DND-41 (cell line): ENCODE measurements around the gene CCDC150.

Experiments
- ATAC-seq: fragments of 200-7000 bp; cut with Tn5 transposase; 3 replicates; pipeline ENCODE4 v1.9.1; 2021; ENCODE audit warnings: low read depth; ENCODE audit not compliant: insufficient read depth
- DNase-seq: peaks from one replicate; pipeline ENCODE4 v3.0.0-alpha.2; 2020
- H2AFZ ChIP-seq: 2 replicates; pipeline ENCODE4 v1.6.0; 2012; ENCODE audit warnings: low read depth, low read length
- H3K27ac ChIP-seq: 2 replicates; pipeline ENCODE4 v1.5.1; 2012; ENCODE audit warnings: low read length, inconsistent platforms
- H3K27me3 ChIP-seq: fragments of 200-600 bp; sonication (generic); 2 replicates; pipeline ENCODE4 v1.6.0; 2012; ENCODE audit warnings: low read length, mild to moderate bottlenecking, inconsistent platforms; ENCODE audit not compliant: insufficient read depth, poor library complexity
- H3K36me3 ChIP-seq: 2 replicates; pipeline ENCODE4 v1.5.1; 2012; ENCODE audit warnings: low read length, inconsistent platforms; ENCODE audit not compliant: insufficient read depth
- H3K4me1 ChIP-seq: 2 replicates; pipeline ENCODE4 v1.5.1; 2012; ENCODE audit warnings: mild to moderate bottlenecking, low read length; ENCODE audit not compliant: insufficient read depth
- H3K4me2 ChIP-seq: 2 replicates; pipeline ENCODE4 v1.6.0; 2012; ENCODE audit warnings: mild to moderate bottlenecking, moderate library complexity, low read length, inconsistent platforms; ENCODE audit not compliant: insufficient read depth
- H3K4me3 ChIP-seq, 2 experiments: fragments of 200-600 bp in 1 of 2; shearing (Covaris generic) in 1 of 2; 2 replicates each; pipeline ENCODE4 v1.5.1; 2012 to 2016; ENCODE audit warnings: inconsistent platforms in 2 of 2, low read length in 2 of 2, mild to moderate bottlenecking in 2 of 2, low read depth in 1 of 2, moderate library complexity in 1 of 2
- H3K79me2 ChIP-seq: 2 replicates; pipeline ENCODE4 v1.6.0; 2012; ENCODE audit warnings: low read length, inconsistent platforms; ENCODE audit not compliant: insufficient read depth
- H3K9ac ChIP-seq: 2 replicates; pipeline ENCODE4 v1.6.0; 2012; ENCODE audit warnings: low read depth, mild to moderate bottlenecking, inconsistent platforms, low read length, moderate library complexity
- H3K9me3 ChIP-seq: 2 replicates; pipeline ENCODE4 v1.5.1; 2012; ENCODE audit warnings: low read length, moderate library complexity, mild to moderate bottlenecking, inconsistent platforms; ENCODE audit not compliant: insufficient read depth, severe bottlenecking
- H4K20me1 ChIP-seq: 2 replicates; pipeline ENCODE4 v1.6.0; 2012; ENCODE audit warnings: low read length; ENCODE audit not compliant: insufficient read depth
- CTCF ChIP-seq: IDR thresholded peaks from 2 replicates; pipeline ENCODE4 v1.5.1; 2012; ENCODE audit warnings: borderline replicate concordance, low read length, moderate library complexity, mild to moderate bottlenecking; ENCODE audit not compliant: poor library complexity, severe bottlenecking; ENCODE audit errors: extremely low read depth
- EZH2 ChIP-seq: IDR thresholded peaks from 3 replicates; pipeline ENCODE4 v1.6.1; 2012; ENCODE audit warnings: borderline replicate concordance, low read depth, mild to moderate bottlenecking, moderate library complexity, low read length, inconsistent platforms; ENCODE audit not compliant: severe bottlenecking

The CCDC150 gene

GRCh38 chr2:196759378-196759706 is 119.8 kb downstream of the CCDC150 start:
- Histone ChIP-seq H2AFZ (no peak overlapping the region), H3K27ac (no peak overlapping the region)
- TF ChIP-seq CTCF (no peak), EZH2 (no peak)

GRCh38 chr2:196767101-196767500 is 127.6 kb downstream of the CCDC150 start:
- no peaks in the 10 kb centered on the region for H3K9me3 ChIP-seq
- H3K27ac ChIP-seq = no peak overlapping the region
- H3K4me2 ChIP-seq = no peak overlapping the region
- H3K27me3 ChIP-seq = no peaks in the 10 kb centered on the region
- H3K4me1 ChIP-seq = no peaks in the 10 kb centered on the region
- H3K36me3 ChIP-seq = peaks cover 87% of the 10 kb centered on the region
- TF ChIP-seq CTCF = no peak
- TF ChIP-seq EZH2 = no peak
- H3K9ac ChIP-seq = no peak overlapping the region
- no peaks in the 10 kb centered on the region for H4K20me1 ChIP-seq
- no peak for ATAC-seq
- no peak overlapping the region for H2AFZ ChIP-seq
- H3K4me3 ChIP-seq = no peak overlapping the region
- no peak for DNase-seq
- no peaks in the 10 kb centered on the region; the same call in 1 of the 2 replicates for H3K79me2 ChIP-seq

More at GRCh38 chr2:196759378-196759706, 119.8 kb downstream of the CCDC150 start:
- Histone ChIP-seq H3K4me1 (no peaks in the 10 kb centered on the region), H3K79me2 (no peaks in the 10 kb centered on the region; the same call in 1 of the 2 replicates), H3K9ac (no peak overlapping the region), H3K9me3 (no peaks in the 10 kb centered on the region), H3K4me2 (no peak overlapping the region), H3K27me3 (no peaks in the 10 kb centered on the region), H4K20me1 (no peaks in the 10 kb centered on the region), H3K4me3 (no peak overlapping the region), H3K36me3 (peaks cover 48% of the 10 kb centered on the region)
- peak; percentile 45; the same call in 1 of the 3 replicates for ATAC-seq
- no peak for DNase-seq
